HG02840 (cell line): ENCODE results near the gene VENTX.
"Not testable (repeated sequence)": the region's sequence is repeated elsewhere in the genome, so short reads cannot be mapped to it uniquely, and the experiment has no call there.

Source experiments
- ATAC-seq: cut with Tn5 transposase; IDR thresholded peaks from one replicate; pipeline ENCODE4 v1.9.1; 2021; ENCODE audit warnings: mild to moderate bottlenecking, moderate library complexity, moderate number of reproducible peaks; ENCODE audit not compliant: unreplicated experiment, low FRiP score

Gene VENTX

DNA sequence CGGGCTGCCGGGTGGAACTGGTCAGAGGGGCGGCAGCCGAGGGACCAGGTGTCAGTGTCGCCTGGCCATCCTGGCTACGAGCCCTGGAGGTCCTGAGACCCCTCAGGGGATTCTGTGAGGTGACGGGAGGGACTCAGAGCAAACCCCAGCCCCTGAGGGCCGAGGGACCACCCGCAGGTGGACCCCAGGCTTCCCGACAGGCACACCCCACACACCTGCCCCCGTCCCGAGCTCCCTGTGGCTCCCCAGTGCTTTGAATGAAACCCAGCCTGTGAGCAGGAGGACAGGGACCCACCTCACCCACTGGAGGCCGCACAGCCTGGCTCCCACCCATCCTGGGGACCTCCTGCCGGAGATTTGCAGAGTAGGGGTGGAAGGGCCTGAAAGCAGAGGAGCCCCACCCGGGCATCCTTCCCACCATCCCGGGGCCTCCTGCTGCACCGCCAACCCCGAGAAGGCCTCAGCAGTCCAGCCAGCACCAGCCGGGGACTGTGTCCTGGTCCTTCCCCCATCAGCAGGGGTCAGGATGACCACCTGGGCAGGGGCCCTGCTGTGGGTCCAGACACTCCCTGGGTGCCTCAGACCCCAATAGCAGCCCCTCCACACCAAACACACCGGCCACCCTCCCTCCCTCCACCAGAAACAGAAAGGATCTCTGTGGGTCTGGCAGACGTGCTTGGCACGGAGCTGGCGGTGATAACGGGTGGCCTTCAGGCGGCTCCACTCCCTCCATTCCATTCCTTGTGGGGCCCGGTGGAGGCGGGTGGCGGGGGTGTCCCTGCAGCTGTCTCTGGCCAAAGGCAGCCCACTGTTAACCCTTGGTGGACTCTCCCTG lies 13.9 kb downstream of the VENTX start:
- ATAC-seq: no peak

DNA sequence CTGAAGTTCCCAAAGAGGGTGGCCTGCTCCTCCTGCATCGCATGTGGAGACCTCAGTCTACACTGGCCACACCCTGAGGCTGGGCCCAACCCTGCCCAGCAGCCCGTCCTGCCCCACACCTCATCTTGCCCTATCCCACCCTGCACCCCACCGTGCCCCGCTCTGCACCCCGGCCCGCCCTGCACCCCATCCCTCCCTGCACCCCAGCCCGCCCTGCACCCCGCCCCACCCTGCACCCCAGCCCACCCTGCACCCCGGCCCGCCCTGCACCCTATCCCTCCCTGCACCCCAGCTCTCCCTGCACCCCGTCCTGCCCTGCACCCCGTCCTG lies 14.5 kb downstream of the VENTX start:
- ATAC-seq: no peak

DNA sequence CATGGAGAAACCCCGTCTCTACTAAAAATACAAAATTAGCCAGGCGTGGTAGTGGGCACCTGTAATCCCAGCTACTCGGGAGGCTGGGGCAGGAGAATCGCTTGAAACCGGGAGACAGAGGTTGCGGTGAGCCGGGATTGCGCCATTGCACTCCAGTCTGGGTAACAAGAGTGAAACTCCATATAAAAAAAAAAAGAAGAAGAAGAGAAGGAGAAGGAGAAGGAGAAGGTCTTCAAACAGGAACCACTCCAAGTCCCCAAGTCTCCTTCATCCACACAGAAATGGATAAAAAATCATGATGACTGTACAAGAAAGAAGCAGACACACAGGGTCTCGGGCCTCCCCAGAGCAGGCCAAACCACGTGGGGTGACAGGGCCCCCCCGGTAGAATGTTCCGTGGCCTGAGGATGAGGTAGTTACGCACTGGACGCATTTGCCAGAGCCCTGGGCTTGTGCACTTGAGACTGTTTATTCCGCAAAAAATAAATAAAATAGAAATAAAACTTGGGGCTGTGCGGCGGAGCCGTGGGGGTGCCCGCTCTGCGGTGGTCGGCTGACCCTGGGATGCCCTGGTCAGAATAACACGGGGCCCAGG lies 15.8 kb downstream of the VENTX start:
- ATAC-seq: no peak

DNA sequence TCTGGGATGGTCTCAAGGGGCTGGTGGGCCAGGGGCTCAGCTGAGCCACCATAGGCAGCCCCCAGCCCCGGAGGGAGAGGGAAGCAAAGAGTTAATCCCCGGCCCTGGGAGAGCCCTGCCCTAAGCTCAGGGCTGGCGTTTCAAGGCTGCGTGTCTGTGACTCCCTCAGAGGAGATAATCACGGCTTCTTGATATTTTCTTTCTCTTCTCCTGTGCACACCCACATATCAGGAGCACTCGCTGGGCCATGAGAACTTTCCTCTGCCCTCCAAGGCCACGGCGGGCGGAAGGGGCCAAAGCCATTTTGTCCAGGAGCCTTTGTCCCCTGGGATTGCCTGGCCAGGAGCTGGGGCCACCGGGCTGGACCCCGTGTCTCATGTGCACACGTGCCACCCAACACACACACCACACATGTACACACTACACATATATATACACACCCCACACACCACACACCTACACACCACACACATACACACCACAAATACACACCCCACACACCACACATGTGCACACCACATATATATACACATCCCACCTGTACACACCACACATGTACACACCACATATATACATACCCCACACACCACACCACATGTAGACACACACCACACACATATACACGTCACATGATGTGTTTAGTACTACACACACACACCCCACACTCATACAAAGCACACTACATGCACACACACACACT lies 16.9 kb downstream of the VENTX start:
- no peak for ATAC-seq

DNA sequence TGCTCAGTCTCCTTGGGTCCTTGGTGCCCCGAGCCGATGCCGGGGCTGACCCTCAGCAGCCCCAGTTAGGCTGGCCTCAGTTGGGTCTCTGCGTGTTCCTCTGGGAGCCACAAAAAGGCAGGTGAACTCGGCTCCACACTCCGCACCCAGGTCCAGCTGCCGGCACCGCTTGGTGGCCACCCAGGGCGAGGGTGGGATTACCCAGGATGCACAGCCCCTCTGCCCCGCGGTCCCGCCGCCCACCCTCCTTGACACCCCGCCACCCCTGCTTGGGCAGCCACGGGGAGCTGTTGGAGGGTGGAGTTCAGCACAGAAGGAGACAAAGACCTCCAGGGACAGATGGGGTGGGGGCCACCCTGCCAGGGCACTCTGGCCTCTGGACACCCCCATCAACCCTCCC lies 17.7 kb downstream of the VENTX start:
- ATAC-seq: no peak

DNA sequence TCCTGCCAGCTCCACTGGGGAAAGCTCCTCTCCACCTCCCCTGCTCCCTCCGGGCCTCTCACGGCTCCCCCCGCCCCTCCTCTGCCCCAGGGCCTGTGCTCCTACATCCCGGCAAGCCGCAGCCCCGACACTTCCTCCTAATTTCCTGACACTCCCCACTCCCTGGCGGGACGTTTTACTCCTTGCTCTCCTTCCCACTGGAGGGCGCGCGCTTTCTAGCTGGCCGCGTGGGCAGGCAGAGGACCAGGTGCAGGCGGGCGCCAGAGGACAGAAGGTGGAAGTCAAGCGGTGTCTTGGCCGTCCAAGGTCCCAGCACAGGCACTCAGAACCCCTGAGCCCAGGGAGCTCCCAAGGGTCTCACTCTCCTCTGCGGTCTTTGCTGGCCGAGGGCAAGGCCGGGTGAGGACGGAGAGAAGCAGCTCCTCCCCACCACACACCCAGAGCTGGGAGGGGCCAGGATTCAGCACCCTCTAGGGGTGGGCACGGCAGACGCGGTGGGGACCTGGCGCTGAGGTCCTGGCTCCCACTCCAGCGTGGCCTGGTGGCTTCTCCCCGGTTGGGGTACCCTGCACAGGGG lies 19.9 kb downstream of the VENTX start:
- no peak for ATAC-seq

DNA sequence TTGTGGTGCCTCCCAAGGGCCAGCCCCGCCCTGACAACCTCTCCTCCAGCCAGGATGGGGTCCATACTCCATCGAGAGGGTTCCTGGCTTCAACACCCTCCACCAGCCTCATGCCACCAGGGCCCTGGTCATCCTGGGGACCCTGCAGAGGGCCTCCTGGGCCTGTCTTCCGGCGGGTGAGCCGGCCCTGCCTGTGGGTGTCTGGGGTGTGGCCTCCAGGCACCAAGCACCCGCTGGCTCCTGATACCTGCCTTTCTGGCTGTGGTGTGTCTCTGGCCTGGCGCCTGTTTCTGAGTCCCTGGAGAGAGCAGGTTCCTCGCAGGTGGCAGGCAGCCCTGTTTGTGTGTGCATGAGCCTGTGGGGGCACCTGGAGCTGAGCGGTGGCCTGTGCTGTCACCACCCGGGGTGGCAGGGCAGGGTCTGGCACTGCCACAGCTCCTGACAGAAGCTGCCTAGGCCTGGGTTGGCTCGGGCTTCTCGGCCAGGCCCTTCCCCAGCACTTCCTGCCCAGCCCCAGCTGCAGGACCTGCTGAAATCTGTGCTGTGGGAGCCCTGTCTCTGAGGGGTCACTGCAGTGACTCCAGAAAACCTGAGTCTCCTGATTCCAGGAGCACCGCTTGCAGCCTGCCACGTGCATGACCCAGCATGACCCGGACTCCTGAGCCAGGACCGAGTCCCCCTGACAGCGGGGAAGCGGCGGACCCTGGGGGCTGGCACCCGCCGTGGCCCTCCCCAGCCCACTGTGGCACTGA lies 20.6 kb downstream of the VENTX start:
- ATAC-seq: no peak

DNA sequence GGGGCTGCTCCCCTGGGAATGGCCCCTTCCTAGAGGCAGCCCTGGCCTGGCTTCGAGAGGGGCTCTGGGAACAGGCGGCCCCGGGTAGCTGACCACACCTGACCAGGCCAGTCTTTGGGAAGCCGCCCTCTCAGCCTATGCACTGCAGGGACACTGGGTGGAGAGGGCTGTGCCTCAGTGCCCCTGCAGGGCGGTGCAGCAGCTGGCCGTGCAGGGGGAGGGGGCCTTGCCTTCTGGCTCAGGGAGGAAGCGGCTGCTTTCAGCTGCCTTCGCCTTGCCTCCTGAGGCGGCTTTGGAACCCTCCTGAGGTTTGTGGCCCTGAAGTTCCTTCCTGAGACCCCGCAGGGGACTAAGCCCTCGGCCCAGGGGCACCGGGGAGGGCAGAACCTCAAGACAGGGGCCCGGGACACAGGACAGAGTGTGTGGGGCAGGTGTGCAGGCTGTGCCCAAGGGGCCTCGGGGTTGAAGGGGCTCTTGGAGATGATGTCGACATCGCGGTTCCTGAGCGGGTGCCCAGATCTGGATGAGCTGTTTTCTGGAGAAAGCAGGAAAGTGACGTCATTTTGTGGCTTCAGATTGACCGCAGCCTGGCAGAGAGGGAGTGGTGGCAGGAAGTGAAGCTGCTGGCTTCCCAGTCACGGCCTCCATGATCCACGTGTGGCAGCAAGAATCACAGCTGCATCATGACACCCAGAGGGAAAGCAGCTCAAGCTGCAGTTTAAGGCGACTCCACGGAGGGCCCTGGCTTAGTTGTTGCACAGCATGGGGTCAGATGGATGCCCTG lies 21.4 kb downstream of the VENTX start:
- no peak for ATAC-seq

DNA sequence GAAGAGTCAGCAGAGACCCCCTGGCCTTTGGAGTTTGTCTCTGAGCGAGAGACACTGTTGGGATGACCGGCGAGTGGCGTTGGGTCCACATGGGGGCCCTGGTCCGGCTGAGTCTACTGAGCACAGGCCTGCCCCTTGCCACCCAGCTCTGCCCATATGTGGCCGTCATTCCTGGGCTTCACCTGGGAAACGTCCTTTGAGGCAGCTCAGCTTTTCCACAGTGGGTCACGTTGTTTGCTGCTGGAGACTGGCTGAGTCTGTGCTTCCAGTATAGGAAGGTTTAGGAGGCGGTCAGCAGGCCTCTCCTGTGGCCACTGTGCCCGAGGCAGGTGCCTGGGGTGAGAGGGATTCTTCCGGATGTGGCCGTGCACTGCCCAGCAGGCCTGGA lies 21.9 kb downstream of the VENTX start:
- no peak for ATAC-seq

DNA sequence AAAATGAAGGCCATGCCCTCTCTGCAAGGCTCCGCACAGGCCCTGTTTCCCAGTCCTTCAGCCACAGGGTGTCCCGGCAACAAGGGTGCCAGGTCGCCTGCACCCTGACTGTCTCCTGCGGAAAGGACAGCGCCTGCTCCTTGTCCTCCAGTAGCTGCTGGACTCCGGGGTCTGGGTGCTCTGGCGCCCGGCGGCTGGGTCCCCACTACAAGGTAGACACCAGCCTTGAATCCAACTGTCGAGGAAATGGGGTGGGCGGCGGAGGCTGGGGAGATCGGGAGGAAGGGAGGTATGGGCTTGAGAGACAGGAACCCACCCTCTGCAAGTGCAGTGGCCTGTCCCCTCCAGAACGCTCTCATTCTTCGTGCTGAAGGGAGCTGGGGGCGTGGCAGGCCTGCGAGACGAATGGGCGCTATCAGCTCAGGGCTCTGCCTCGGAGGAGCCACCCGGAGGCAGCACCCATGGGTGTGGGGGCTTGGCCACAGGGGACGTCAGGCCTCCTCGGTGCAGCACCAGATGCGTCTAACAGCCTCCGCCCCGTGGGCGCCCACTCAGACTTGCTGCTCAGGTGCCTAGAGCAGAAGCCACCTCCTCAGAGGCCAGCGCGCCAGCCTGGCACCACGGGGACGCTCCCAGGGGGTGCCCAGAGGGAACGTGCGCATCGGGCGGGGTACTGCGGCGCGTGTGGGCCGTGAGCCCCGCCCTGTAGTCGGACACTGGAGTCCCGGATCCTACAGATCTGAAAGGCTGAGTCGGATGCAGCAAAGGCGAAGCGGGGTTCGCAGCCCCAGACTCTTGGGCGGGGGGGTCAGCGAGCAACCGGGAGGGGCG lies 23.5 kb downstream of the VENTX start:
- ATAC-seq: peak; percentile 39

DNA sequence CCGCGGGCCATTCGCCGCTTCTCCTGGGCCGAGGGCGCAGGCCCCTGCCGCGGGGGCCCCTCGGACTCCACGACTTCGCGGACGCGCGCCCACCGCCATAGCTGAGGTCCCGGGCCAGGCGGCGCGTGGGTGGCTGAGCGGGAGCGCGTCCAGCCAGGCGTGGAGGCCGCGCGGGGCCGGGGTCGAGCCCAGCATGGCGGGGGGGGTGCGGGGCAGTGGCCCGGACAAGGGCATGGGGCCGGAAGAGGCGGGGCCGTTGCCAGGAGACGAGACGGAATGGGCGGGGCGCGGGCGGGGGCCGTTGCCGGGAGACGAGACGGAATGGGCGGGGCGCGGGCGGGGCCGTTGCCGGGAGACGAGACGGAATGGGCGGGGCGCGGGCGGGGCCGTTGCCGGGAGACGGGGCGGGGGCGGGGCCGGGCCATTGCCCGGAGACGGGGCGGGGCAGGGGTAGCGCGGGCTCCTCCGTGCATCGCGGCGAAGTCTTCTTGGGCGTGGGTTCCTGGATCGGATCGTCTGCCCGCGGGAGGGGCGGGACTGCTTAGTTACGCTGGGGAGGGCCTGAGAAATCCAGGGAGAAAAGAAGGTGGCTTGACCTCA lies 24.2 kb downstream of the VENTX start:
- peak; percentile 47 for ATAC-seq

DNA sequence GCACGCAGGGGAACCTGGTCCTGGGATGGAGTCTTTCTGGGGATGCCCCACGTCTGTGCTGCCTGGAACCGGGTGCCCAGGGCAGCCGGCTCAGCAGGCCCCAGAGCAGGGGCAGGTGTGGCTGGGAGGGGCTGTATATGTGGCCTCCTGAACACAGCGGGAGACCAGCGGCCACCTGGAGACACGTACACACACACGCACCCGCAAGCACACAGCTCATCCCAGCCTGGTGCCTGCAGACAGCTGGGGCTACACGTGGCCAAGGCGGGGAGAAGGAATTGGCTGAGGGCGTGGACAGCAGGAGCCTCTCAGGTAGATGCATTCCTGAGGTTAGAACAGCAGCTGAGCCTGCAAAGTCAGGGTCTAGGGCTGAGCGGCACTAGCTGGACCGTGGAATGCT lies 25.0 kb downstream of the VENTX start:
- ATAC-seq: no peak

DNA sequence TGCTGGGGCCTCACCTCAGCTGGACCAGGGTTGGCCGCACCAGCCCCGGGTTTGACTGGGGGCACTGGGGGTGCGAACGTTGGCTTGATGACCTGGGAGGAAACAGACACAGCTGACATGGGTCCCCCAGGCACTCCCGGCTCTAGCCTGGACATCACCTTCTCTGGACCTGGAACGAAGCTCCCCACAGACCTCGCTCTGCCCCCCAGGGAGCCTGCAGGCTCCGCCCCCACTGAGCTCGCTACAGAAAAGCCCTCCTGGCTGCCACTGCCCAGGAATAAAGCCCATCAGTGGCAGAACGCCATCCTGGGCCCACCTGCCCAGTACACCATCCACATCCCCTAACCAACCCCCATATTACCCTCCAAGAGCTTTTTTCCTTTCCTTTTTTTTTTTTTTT lies 26.0 kb downstream of the VENTX start:
- no peak for ATAC-seq

DNA sequence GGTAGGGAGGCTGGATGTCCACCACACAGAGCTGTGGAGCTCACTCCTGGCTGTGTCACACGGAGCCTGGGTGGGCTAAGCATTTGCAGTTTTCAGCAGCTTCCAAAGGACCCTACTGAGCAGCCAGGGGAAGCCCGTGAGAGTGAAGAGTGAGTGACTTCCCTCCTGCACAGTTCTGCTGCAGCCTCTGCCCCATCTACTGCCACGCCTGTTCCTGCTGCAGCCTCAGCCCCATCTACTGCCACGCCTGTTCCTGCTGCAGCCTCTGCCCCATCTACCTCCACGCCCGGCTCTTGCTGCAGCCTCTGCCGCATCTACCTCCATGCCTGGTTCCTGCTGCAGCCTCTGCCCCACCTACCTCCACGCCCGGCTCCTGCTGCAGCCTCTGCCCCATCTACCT lies 26.8 kb downstream of the VENTX start:
- no peak for ATAC-seq

DNA sequence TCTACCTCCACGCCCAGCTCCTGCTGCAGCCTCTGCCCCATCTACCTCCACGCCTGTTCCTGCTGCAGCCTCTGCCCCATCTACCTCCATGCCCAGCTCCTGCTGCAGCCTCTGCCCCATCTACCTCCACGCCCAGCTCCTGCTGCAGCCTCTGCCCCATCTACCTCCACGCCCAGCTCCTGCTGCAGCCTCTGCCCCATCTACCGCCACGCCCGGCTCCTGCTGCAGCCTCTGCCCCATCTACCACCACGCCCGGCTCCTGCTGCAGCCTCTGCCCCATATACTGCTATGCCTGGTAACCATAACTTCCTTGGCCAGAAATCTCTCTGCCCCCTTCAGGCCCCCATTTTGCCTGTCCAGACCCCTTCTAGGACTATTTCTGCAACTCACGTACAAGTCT lies 27.4 kb downstream of the VENTX start:
- ATAC-seq: not testable (repeated sequence)

DNA sequence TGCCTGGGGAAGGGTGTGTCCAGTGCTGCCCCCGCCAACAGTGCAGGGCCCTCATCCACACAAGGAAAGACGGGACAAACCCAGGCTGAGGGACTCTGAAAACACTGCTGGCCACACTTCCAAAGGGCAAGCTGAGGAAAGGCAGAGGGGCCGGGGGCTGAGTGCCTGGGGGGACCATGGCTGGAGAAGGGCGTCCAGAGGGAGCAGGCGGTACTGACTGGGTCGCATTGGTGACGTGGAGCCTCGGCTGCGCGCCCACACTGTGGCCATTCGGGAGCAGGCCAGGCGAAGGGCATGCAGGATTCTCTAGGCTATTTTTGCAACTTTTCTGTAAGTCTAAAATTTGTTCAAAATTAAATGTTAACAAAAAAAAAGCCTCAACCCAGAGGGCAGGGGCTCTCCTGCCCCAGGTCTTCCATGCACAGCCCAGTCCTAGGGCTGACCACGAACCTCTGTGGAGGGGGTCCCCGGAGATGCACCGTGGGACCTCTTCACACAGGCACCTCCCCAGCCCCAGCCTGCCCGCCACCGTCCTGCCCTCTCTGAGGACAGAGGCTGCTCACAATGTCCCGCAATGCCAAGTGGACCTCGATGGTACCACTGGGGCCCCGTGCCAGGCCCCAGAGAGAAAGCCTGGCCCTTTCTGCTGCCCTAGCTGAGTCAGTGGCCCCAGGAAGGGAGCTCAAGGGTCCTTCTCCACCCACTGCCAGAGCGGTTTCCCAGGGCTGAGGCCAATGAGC lies 28.6 kb downstream of the VENTX start:
- no peak for ATAC-seq

DNA sequence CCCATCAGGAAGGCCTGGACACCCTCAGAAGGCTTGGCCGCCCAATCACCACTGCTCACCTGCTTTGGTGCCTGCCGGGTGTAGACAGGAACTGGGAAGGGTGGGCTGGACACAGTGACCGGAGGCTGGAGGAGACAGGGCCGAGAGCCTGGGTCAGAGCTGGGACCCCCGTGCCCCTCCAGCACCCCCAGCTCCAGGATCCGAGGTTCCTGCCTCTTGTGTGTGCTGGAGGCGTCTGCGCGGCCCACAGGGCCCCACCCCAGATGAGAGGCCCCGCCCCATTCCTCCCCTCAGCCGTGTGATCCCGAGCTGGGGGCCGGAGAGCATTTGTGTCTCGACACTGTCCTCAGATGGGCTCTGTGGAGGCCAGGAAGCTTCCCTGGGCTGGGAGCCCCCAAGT lies 29.6 kb downstream of the VENTX start:
- no peak for ATAC-seq

DNA sequence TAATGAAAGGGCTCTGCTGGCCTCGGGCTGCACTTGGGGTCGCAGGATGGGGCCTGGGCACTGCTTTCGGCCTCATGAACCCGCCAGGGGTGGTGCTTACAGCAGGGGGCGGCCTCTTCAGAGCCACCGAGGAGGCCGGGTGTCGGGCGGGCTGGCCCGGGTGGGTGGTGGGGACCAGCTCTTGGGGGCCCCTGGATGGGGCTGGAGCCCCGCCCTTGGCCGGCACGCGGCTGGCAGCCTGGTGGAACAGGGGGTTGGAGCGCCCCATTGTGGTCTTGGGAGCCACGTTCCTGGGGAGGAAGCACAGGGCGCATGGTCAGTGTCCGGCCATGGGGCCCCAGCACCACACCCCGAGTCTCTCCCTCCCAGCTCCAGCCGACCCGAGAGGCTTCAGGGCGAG lies 30.2 kb downstream of the VENTX start:
- ATAC-seq: no peak
